ENCODE measurements around the gene IKZF1.
A peak's percentile ranks its signal among the peaks of the same experiment; 100 is the strongest.

DNA sequence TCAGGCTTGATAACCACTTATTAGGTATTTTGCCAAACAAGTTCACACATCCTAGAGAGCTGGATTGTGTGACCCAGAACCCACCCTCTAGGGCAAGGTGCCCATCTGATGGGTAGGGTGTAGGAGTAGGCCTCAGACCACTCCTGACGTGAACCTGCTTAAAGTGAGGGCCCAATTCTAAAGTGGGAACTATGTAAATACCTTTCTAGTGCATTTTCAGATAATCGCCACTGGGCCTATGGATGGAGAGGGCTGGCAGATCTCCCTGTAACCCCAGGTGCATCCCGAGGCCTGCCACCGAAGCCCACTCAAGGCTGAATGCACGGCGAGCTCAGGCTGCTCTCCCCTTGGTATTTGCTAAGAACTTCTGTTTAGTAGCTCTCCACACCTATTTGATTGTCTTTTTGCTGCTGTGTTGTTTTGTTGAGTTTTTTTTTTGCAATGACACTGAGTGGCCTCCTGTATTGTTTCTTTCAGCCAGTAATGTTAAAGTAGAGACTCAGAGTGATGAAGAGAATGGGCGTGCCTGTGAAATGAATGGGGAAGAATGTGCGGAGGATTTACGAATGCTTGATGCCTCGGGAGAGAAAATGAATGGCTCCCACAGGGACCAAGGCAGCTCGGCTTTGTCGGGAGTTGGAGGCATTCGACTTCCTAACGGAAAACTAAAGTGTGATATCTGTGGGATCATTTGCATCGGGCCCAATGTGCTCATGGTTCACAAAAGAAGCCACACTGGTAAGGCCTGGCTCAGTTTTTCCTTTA is 71.7 kb downstream of the IKZF1 start:
- TF ChIP-seq, protein P1, sequence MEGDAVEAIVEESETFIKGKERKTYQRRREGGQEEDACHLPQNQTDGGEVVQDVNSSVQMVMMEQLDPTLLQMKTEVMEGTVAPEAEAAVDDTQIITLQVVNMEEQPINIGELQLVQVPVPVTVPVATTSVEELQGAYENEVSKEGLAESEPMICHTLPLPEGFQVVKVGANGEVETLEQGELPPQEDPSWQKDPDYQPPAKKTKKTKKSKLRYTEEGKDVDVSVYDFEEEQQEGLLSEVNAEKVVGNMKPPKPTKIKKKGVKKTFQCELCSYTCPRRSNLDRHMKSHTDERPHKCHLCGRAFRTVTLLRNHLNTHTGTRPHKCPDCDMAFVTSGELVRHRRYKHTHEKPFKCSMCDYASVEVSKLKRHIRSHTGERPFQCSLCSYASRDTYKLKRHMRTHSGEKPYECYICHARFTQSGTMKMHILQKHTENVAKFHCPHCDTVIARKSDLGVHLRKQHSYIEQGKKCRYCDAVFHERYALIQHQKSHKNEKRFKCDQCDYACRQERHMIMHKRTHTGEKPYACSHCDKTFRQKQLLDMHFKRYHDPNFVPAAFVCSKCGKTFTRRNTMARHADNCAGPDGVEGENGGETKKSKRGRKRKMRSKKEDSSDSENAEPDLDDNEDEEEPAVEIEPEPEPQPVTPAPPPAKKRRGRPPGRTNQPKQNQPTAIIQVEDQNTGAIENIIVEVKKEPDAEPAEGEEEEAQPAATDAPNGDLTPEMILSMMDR (IDR thresholded peaks at IDR 0.05 in 8 of 11, conservative IDR thresholded peaks at IDR 0.05 in 3 of 11), result no peak
- TF ChIP-seq POLR2A (IDR thresholded peaks at IDR 0.05), result no peak
- TF ChIP-seq POLR2AphosphoS5 (IDR thresholded peaks at IDR 0.05), result peak; percentile 15 to 31 (median 15)
